GM21529 (cell line): ENCODE measurements around the gene GPR171.
A peak's percentile ranks its signal among the peaks of the same experiment; 100 is the strongest.
"Not testable (repeated sequence)": the region's sequence is repeated elsewhere in the genome, so short reads cannot be mapped to it uniquely, and the experiment has no call there.

Experiments
- ATAC-seq: cut with Tn5 transposase; IDR thresholded peaks from one replicate; pipeline ENCODE4 v1.9.1; 2021; ENCODE audit not compliant: unreplicated experiment

Gene GPR171

GRCh38 chr3:151203051-151203420 lies at the start of gene GPR171:
GPR171 (minus strand) TSS chr3:151203216; CDS start chr3:151199386, 3,830 bp downstream.
- peak; percentile 94 for ATAC-seq

GRCh38 chr3:151248772-151249337 lies 45.8 kb upstream of the GPR171 start:
- no peak for ATAC-seq

- ATAC-seq, result not testable (repeated sequence)
These were observed 39.0 kb upstream of the GPR171 start for GRCh38 chr3:151242006-151242405.

- no peak for ATAC-seq
These were observed 33.7 kb upstream of the GPR171 start for GRCh38 chr3:151236736-151237135.

- ATAC-seq, result no peak
These were observed 33.3 kb upstream of the GPR171 start for GRCh38 chr3:151236316-151236715.

GRCh38 chr3:151234825-151235224 lies 31.8 kb upstream of the GPR171 start:
- ATAC-seq, result no peak

GRCh38 chr3:151232991-151233390 lies 30.0 kb upstream of the GPR171 start:
- no peak for ATAC-seq

GRCh38 chr3:151232403-151232802 lies 29.4 kb upstream of the GPR171 start:
- ATAC-seq, result not testable (repeated sequence)

- peak; percentile 54 for ATAC-seq
These were observed 27.6 kb upstream of the GPR171 start for GRCh38 chr3:151230646-151231045.

GRCh38 chr3:151228666-151229040 lies 25.6 kb upstream of the GPR171 start:
- no peak for ATAC-seq

- peak; percentile 88 for ATAC-seq
These were observed 25.0 kb upstream of the GPR171 start for GRCh38 chr3:151227807-151228665.

- peak; percentile 11 for ATAC-seq
These were observed 24.3 kb upstream of the GPR171 start for GRCh38 chr3:151227266-151227806.

- ATAC-seq, result no peak
These were observed 23.8 kb upstream of the GPR171 start for GRCh38 chr3:151226825-151227224.

GRCh38 chr3:151226088-151226563 lies 23.1 kb upstream of the GPR171 start:
- no peak for ATAC-seq

GRCh38 chr3:151225040-151225975 lies 22.3 kb upstream of the GPR171 start:
- ATAC-seq, result no peak

- ATAC-seq, result no peak
These were observed 21.4 kb upstream of the GPR171 start for GRCh38 chr3:151224268-151224866.

GRCh38 chr3:151219056-151219455 lies 16.0 kb upstream of the GPR171 start:
- no peak for ATAC-seq

GRCh38 chr3:151218136-151218535 lies 15.1 kb upstream of the GPR171 start:
- no peak for ATAC-seq

GRCh38 chr3:151216641-151217607 lies 13.9 kb upstream of the GPR171 start:
- ATAC-seq, result no peak
